KBM-7 (cell line): ENCODE data around the gene MFGE8.
A peak's percentile ranks its signal among the peaks of the same experiment; 100 is the strongest.
"Not testable (repeated sequence)": the region's sequence is repeated elsewhere in the genome, so short reads cannot be mapped to it uniquely, and the experiment has no call there.

Experiments
- DNase-seq: peaks from one replicate; pipeline ENCODE4 v3.0.0-alpha.2; 2015
- in situ Hi-C: fragments of 300-500 bp; cut with MboI; formaldehyde crosslinking; loops from 2 replicates; pipeline ENCODE4 v1.14.3; 2020; ENCODE audit warnings: low sequenced_read_pairs, low pct_unique_long_range_greater_than_20kb, mixed read lengths

The MFGE8 gene

GRCh38 chr15:88920892-88921435 is 7.8 kb upstream of the MFGE8 start:
- DNase-seq, in situ Hi-C loops: not testable (repeated sequence)

GRCh38 chr15:88920186-88920891 is 7.2 kb upstream of the MFGE8 start:
- no peak for DNase-seq
- in situ Hi-C loops = no loop called here

- peak; percentile 64 for DNase-seq
- in situ Hi-C loops = no loop called here
Measured at GRCh38 chr15:88918738-88919137, 5.6 kb upstream of the MFGE8 start.

GRCh38 chr15:88917760-88918159 is 4.6 kb upstream of the MFGE8 start:
- DNase-seq = no peak
- in situ Hi-C loops = no loop called here

GRCh38 chr15:88915354-88915753 is 2.2 kb upstream of the MFGE8 start:
- in situ Hi-C loops = no loop called here
- DNase-seq = no peak

GRCh38 chr15:88913850-88914169 is 631 bp upstream of the MFGE8 start:
- in situ Hi-C loops = no loop called here
- DNase-seq = no peak

GRCh38 chr15:88912500-88912921 is 668 bp downstream of the MFGE8 start:
- no peak for DNase-seq

GRCh38 chr15:88911766-88912118 is 1.4 kb downstream of the MFGE8 start:
- no peak for DNase-seq
- in situ Hi-C loops = no loop called here

More at GRCh38 chr15:88912500-88912921, 668 bp downstream of the MFGE8 start:
- in situ Hi-C loops = no loop called here

GRCh38 chr15:88909956-88910831 is 3.0 kb downstream of the MFGE8 start:
- DNase-seq = no peak
- in situ Hi-C loops = loop anchor here (10.0 kb wide), 2 partner anchors 95 to 255 kb away; no protein-coding TSS in a partner anchor

GRCh38 chr15:88908697-88909621 is 4.2 kb downstream of the MFGE8 start:
- in situ Hi-C loops = loop anchor here (10.0 kb wide), 2 partner anchors 96 to 256 kb away; no protein-coding TSS in a partner anchor
- no peak for DNase-seq

GRCh38 chr15:88908123-88908522 is 5.1 kb downstream of the MFGE8 start:
- in situ Hi-C loops = loop anchor here (10.0 kb wide), 2 partner anchors 97 to 257 kb away; no protein-coding TSS in a partner anchor
- DNase-seq = no peak

GRCh38 chr15:88907111-88907510 is 6.1 kb downstream of the MFGE8 start:
- DNase-seq = no peak
- in situ Hi-C loops = loop anchor here (10.0 kb wide), 2 partner anchors 98 to 258 kb away; no protein-coding TSS in a partner anchor

GRCh38 chr15:88906551-88906950 is 6.6 kb downstream of the MFGE8 start:
- no peak for DNase-seq
- in situ Hi-C loops = loop anchor here (10.0 kb wide), 2 partner anchors 98 to 258 kb away; no protein-coding TSS in a partner anchor

GRCh38 chr15:88906130-88906529 is 7.0 kb downstream of the MFGE8 start:
- DNase-seq = no peak
- in situ Hi-C loops = loop anchor here (10.0 kb wide), 2 partner anchors 99 to 259 kb away; no protein-coding TSS in a partner anchor

- DNase-seq = no peak
- in situ Hi-C loops = loop anchor here (10.0 kb wide), 2 partner anchors 99 to 259 kb away; no protein-coding TSS in a partner anchor
Measured at GRCh38 chr15:88905576-88905975, 7.6 kb downstream of the MFGE8 start.

- in situ Hi-C loops = loop anchor here (10.0 kb wide), 2 partner anchors 100 to 260 kb away; no protein-coding TSS in a partner anchor
- DNase-seq = peak; percentile 95
Measured at GRCh38 chr15:88904624-88905327, 8.4 kb downstream of the MFGE8 start.

GRCh38 chr15:88904257-88904623 is 8.9 kb downstream of the MFGE8 start:
- DNase-seq = no peak
- in situ Hi-C loops = loop anchor here (10.0 kb wide), 2 partner anchors 101 to 261 kb away; no protein-coding TSS in a partner anchor

GRCh38 chr15:88902846-88903245 is 10.3 kb downstream of the MFGE8 start:
- DNase-seq = no peak
- in situ Hi-C loops = loop anchor here (10.0 kb wide), 2 partner anchors 102 to 262 kb away; no protein-coding TSS in a partner anchor
